ENCODE data around the gene BAZ2A.
A peak's percentile ranks its signal among the peaks of the same experiment; 100 is the strongest.

BAZ2A gene

GRCh38 chr12:56634242-56634836, 4.2 kb upstream of the BAZ2A start:
- H3K27ac ChIP-seq: peak overlapping the region; percentile 90
- TF ChIP-seq CTCF (conservative IDR thresholded peaks at IDR 0.05) (no peak), ZFX (IDR thresholded peaks at IDR 0.05) (no peak)

- TF ChIP-seq ZFX (IDR thresholded peaks at IDR 0.05): no peak
- TF ChIP-seq CTCF (conservative IDR thresholded peaks at IDR 0.05): no peak
- peak overlapping the region; percentile 90 for H3K27ac ChIP-seq
These were observed 3.5 kb upstream of the BAZ2A start for GRCh38 chr12:56633468-56634241.

GRCh38 chr12:56632701-56633467, 2.8 kb upstream of the BAZ2A start:
- H3K27ac ChIP-seq: peak overlapping the region; percentile 90
- no peak for TF ChIP-seq ZFX (IDR thresholded peaks at IDR 0.05)
- TF ChIP-seq CTCF (conservative IDR thresholded peaks at IDR 0.05): no peak

GRCh38 chr12:56631790-56632700, 1.9 kb upstream of the BAZ2A start:
- H3K27ac ChIP-seq: peak overlapping the region; percentile 90
- TF ChIP-seq ZFX (IDR thresholded peaks at IDR 0.05) (no peak), CTCF (conservative IDR thresholded peaks at IDR 0.05) (no peak)

GRCh38 chr12:56629459-56630179, 507 bp downstream of the BAZ2A start:
- TF ChIP-seq CTCF (conservative IDR thresholded peaks at IDR 0.05): no peak
- no peak for TF ChIP-seq ZFX (IDR thresholded peaks at IDR 0.05)
- H3K27ac ChIP-seq: peak overlapping the region; percentile 94

GRCh38 chr12:56628671-56629458, 1.3 kb downstream of the BAZ2A start:
- H3K27ac ChIP-seq: peak overlapping the region; percentile 94
- TF ChIP-seq CTCF (conservative IDR thresholded peaks at IDR 0.05) (no peak), ZFX (IDR thresholded peaks at IDR 0.05) (no peak)

Measured in C4-2B (cell line).